ENCODE measurements around the gene NR1I3. TPM values are rescaled to one million over a fixed set of nuclear protein-coding genes. Genes with fewer than 3 reads are reported as not detected.

Gene NR1I3
- total RNA-seq, 2 experiments from 2014 or later, result not detected

DNA sequence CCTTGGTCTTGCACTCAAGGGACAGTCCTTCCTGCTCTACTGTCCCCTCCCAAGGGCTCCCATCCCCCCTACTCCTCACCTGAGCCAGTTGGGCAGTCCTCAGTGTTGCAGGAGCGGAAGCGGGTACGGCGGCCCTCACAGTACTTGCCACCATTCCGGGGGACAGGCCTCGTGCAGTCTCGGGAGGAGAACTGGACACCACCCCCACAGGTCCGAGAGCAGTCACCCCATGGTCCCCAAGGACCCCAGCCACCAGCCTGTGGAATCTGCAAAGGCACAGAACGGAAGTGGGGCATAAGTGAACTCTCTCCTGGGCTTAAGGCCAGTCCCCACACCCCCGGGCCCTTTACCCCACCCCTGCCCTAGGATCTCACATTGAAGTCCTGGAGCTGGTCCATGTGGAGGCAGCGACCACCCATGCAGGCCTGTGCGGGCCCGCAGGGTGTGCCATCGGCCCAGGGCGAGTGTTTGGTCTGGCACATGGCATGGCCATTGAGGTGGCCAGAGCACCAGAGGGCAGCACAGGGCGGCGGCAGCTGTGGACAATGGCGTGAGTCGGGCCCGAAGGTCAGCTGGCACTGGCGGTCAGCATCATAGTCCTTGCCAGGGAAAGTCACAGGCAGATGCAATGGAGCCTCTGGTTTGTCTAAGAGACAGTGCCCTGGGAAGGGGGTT lies 44.3 kb downstream of the NR1I3 start:
- ATAC-seq, result no peak

DNA sequence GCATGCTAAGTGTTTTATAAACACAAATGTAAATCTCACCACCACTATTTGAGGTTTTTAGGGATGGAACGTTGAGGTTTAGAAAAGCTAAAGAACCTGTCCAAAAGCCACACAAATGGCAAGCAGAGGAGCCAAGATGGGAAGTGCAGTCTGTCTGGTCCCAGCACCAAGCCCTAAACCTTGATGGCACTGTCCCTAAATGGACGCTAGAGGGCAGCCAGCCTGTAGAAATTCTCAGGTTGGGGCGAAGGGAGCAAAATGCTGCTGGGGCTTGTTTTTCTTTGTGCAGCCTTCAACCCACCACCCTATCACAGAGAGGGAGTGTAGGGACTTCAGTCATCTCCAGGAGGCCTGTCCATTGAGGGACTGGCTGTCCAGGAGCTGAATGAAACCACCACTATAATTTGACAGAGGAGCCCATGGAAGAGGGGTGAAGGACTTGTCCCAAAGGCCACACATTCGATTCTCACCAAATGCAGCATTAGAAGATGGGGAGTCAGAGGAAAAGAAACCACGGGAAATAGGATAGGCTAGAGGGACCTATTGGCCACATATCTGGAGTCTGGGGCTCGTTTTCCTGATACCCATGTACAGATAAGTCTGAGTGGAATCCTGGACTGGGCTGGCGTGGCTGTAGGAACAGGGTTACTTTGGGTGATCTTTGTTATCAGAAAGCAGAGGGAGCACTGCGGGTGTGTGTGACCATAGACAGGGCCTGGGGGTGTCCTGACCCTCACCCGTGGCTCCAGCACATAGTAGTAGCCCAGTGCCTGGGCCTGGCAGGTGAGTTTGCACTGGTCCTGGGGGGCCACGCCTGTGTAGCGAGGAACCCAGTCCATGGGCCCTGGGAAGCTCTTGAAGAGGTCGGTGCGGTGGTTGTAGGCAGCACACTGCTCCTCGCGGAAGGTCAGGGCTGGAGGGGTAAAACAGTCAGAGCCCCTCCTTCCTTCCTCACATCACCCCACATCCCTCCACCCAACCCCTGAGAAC lies 45.2 kb downstream of the NR1I3 start:
- H3K9me3 Mint-ChIP-seq (ENCODE audit: low read depth), result no peaks in the 10 kb centered on the region
- intact Hi-C loops (cut with DNase I, micrococcal nuclease), result loop anchor here (1.0 kb wide), 3 partner anchors 33 to 190 kb away; no protein-coding TSS in a partner anchor
- DNase-seq (peak; percentile 81), ATAC-seq (peak; percentile 96)
- H3K27me3 Mint-ChIP-seq, result no peaks in the 10 kb centered on the region
- no peaks in the 10 kb centered on the region for H3K36me3 Mint-ChIP-seq (ENCODE audit: low read depth)
- ChIA-PET POLR2A (interaction anchor here (1.3 kb wide), 1 partner anchor 10 kb away, joined by 4 read pairs; no protein-coding TSS in a partner anchor), CTCF (interaction anchor here (0.6 to 5.0 kb wide), 19 partner anchors 9 to 246 kb away, joined by 3 to 35 read pairs (median 5); partner anchors contain the start of genes NDUFS2, PPOX and TOMM40L)
- H3K4me3 Mint-ChIP-seq, result no peak overlapping the region
- H3K27ac Mint-ChIP-seq, result peak overlapping the region; percentile 74
- H3K4me1 Mint-ChIP-seq, result peaks cover 22% of the 10 kb centered on the region

More for the DNA sequence above, 44.3 kb downstream of the NR1I3 start:
- H3K9me3 Mint-ChIP-seq (ENCODE audit: low read depth), result no peaks in the 10 kb centered on the region
- H3K27ac Mint-ChIP-seq, result no peak overlapping the region
- ChIA-PET CTCF (interaction anchor here (1.2 to 5.0 kb wide), 7 partner anchors 9 to 189 kb away, joined by 3 to 35 read pairs (median 11); partner anchors contain the start of genes NDUFS2 and TOMM40L), POLR2A (interaction anchor here (1.3 kb wide), 1 partner anchor 9 kb away, joined by 4 read pairs; no protein-coding TSS in a partner anchor)
- DNase-seq, result no peak
- no peak overlapping the region for H3K4me3 Mint-ChIP-seq
- peaks cover 18% of the 10 kb centered on the region for H3K4me1 Mint-ChIP-seq
- H3K36me3 Mint-ChIP-seq (ENCODE audit: low read depth), result no peaks in the 10 kb centered on the region
- H3K27me3 Mint-ChIP-seq, result no peaks in the 10 kb centered on the region
- intact Hi-C loops (cut with DNase I, micrococcal nuclease), result no loop called here

DNA sequence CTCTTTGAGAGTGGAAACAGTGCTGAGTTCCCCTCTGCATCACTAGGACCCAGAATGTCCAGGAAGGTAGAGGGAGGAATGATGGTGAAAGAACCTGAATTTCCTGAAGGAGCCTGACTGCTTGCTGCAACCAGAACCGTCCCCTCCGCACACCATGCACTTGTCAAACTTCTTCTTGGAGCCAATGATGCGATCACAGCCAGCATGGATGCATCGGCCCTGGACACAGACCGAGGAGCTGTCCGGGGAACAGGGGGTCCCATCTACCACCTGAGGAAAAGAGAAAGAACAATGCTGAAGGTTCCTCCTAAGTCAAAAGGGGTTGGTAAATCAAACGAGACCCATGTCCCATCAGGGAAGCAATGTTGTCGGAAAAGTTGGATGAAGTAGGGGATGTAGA lies 46.0 kb downstream of the NR1I3 start:
- POLR2A ChIA-PET, result interaction anchor here (0.6 kb wide), 2 partner anchors 69 to 199 kb away, joined by 3 read pairs; no protein-coding TSS in a partner anchor
- no peak for ATAC-seq
- Mint-ChIP-seq H3K4me1 (peaks cover 30% of the 10 kb centered on the region), H3K27ac (no peak overlapping the region), H3K27me3 (no peaks in the 10 kb centered on the region), H3K9me3 (ENCODE audit: low read depth) (no peaks in the 10 kb centered on the region), H3K4me3 (no peak overlapping the region), H3K36me3 (ENCODE audit: low read depth) (no peaks in the 10 kb centered on the region)
- intact Hi-C loops (cut with DNase I, micrococcal nuclease), result loop anchor here (1.0 kb wide), 3 partner anchors 33 to 190 kb away; no protein-coding TSS in a partner anchor
- no peak for DNase-seq
- CTCF ChIA-PET, result interaction anchor here (0.6 to 5.0 kb wide), 19 partner anchors 10 to 246 kb away, joined by 3 to 35 read pairs (median 5); partner anchors contain the start of genes DEDD, NDUFS2, PPOX and TOMM40L

- intact Hi-C loops (cut with DNase I, micrococcal nuclease), result no loop called here
- Mint-ChIP-seq H3K9me3 (ENCODE audit: low read depth) (no peaks in the 10 kb centered on the region), H3K27ac (no peak overlapping the region), H3K36me3 (ENCODE audit: low read depth) (no peaks in the 10 kb centered on the region), H3K27me3 (no peaks in the 10 kb centered on the region), H3K4me3 (no peak overlapping the region), H3K4me1 (peaks cover 39% of the 10 kb centered on the region)
- ATAC-seq (no peak), DNase-seq (no peak)
- ChIA-PET CTCF (interaction anchor here (0.7 to 5.0 kb wide), 13 partner anchors 9 to 191 kb away, joined by 3 to 35 read pairs (median 5); partner anchors contain the start of genes DEDD, NDUFS2, PPOX and TOMM40L), POLR2A (interaction anchor here (0.6 kb wide), 1 partner anchor 200 kb away, joined by 3 read pairs; no protein-coding TSS in a partner anchor)
Observed at GRCh38 chr1:161190962-161191521, 47.0 kb downstream of the NR1I3 start.

DNA sequence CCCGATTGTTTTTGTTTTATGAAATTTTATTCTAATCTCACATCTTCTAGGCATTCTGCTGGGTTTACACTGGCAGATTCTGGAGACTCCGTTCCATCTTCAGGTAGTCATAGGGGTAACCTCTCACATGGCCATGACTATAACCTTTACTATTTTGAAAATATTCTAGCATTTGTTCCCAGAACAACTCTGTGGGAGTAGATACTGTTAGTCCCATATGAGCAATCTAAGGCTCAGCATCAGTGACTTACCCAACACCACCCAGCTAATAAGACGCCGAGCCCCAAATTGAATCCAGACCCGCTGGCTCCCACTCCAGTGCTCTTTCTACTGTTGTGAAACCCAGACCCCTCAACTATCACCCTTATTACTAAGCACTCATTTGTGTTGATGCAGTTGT lies 49.0 kb downstream of the NR1I3 start:
- Mint-ChIP-seq H3K4me1 (peaks cover 51% of the 10 kb centered on the region), H3K27ac (no peak overlapping the region), H3K9me3 (ENCODE audit: low read depth) (no peaks in the 10 kb centered on the region), H3K27me3 (no peaks in the 10 kb centered on the region), H3K36me3 (ENCODE audit: low read depth) (no peaks in the 10 kb centered on the region), H3K4me3 (no peak overlapping the region)
- ChIA-PET POLR2A (no interaction called here), CTCF (interaction anchor here (1.0 to 1.2 kb wide), 2 partner anchors 22 to 193 kb away, joined by 3 read pairs; no protein-coding TSS in a partner anchor)
- intact Hi-C loops (cut with DNase I, micrococcal nuclease), result no loop called here
- ATAC-seq, result no peak
- DNase-seq, result no peak

DNA sequence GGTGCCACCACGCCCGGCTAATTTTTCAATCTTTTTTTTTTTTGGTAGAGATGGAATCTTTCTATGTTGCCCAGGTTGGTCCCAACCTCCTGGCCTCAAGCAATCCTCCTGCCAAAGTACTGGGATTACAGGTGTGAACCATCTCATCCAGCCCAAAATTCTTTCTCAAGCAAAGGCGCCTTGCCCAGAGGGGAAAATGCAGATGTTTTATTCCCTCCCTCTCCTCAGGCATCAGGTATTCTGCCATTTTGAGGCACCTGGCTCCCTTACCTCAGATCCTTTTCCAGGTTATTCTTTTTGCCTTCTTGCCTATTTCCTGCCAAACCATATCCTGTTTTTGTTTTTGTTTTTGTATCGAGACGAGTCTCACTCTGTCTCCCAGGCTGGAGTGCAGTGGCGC lies 49.6 kb downstream of the NR1I3 start:
- intact Hi-C loops (cut with DNase I, micrococcal nuclease), result no loop called here

DNA sequence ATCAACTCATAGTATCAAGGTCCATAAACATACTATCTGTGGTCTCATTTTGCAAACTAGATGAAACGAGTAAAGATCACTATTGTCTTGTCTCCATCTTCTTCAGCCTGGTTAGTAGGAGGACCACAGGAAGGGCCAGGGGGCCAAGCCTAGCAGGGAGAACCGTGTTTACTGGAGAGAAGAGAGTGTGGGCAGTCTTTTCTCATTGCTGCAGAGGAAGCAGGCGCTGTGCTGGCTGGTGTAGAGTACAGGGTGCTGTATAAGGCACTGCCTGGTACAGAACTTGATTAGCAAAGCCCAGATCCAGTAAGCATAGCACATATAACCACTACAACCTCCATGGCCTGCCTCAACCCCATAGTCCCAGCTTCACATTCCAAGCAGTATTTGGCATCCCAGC lies 50.7 kb downstream of the NR1I3 start:
- H3K4me1 Mint-ChIP-seq, result peaks cover 61% of the 10 kb centered on the region
- POLR2A ChIA-PET, result no interaction called here
- CTCF ChIA-PET, result no interaction called here
- DNase-seq (no peak), ATAC-seq (no peak)
- H3K27me3 Mint-ChIP-seq, result no peaks in the 10 kb centered on the region
- no peaks in the 10 kb centered on the region for H3K36me3 Mint-ChIP-seq (ENCODE audit: low read depth)
- peak overlapping the region; percentile 90 for H3K27ac Mint-ChIP-seq
- no peak overlapping the region for H3K4me3 Mint-ChIP-seq
- intact Hi-C loops (cut with DNase I, micrococcal nuclease), result no loop called here
- no peaks in the 10 kb centered on the region for H3K9me3 Mint-ChIP-seq (ENCODE audit: low read depth)

More for the DNA sequence above, 49.6 kb downstream of the NR1I3 start:
- H3K36me3 Mint-ChIP-seq (ENCODE audit: low read depth), result no peaks in the 10 kb centered on the region
- no peaks in the 10 kb centered on the region for H3K9me3 Mint-ChIP-seq (ENCODE audit: low read depth)
- peaks cover 56% of the 10 kb centered on the region for H3K4me1 Mint-ChIP-seq
- no peaks in the 10 kb centered on the region for H3K27me3 Mint-ChIP-seq
- no peak for ATAC-seq
- no peak for DNase-seq
- CTCF ChIA-PET, result interaction anchor here (0.6 to 1.2 kb wide), 3 partner anchors 21 to 194 kb away, joined by 3 read pairs; partner anchors contain the start of gene PPOX
- POLR2A ChIA-PET, result no interaction called here
- H3K27ac Mint-ChIP-seq, result peak overlapping the region; percentile 78
- no peak overlapping the region for H3K4me3 Mint-ChIP-seq

DNA sequence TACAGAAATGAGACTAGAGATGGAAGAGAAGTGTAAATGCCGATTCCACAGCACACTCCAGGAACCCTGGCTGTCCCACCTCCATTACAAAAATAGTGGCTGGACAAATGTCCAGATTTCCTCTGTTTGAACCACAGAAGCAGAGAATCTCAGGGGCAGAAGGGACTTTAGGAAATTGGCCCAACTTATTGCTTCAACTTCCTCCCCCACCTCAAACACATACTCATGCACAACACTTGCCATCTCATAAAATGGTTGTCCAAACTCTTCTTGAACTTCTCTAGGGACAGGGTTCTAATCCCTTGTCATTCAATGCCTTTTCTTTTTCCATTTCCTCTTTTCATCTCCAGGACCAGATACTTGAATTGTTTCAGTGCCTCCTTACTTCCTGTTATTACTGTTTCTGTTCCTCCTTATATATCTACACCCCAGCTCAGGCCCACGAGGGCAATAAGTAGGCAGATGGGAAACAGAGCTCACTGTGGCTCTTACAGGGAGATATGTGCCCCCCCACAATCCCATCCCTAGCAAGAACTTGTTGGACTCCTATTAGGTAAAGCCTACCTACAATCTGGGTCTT lies 52.2 kb downstream of the NR1I3 start:
- ChIA-PET POLR2A (interaction anchor here (0.6 to 1.0 kb wide), 6 partner anchors 15 to 203 kb away, joined by 3 to 10 read pairs (median 3); partner anchors contain the start of genes PPOX and TOMM40L), CTCF (interaction anchor here (0.7 to 1.6 kb wide), 8 partner anchors 16 to 197 kb away, joined by 3 to 7 read pairs (median 4); partner anchors contain the start of genes NDUFS2 and PPOX)
- peaks cover 73% of the 10 kb centered on the region for H3K4me1 Mint-ChIP-seq
- no peaks in the 10 kb centered on the region for H3K27me3 Mint-ChIP-seq
- peak overlapping the region; percentile 50 for H3K4me3 Mint-ChIP-seq
- H3K9me3 Mint-ChIP-seq (ENCODE audit: low read depth), result no peaks in the 10 kb centered on the region
- peak overlapping the region; percentile 90 for H3K27ac Mint-ChIP-seq
- H3K36me3 Mint-ChIP-seq (ENCODE audit: low read depth), result no peaks in the 10 kb centered on the region
- no peak for DNase-seq
- ATAC-seq, result no peak
- intact Hi-C loops (cut with DNase I, micrococcal nuclease), result loop anchor here (1.0 to 2.0 kb wide), 2 partner anchors 16 to 17 kb away; partner anchors contain the start of gene NDUFS2 (in 2 of the 2)

DNA sequence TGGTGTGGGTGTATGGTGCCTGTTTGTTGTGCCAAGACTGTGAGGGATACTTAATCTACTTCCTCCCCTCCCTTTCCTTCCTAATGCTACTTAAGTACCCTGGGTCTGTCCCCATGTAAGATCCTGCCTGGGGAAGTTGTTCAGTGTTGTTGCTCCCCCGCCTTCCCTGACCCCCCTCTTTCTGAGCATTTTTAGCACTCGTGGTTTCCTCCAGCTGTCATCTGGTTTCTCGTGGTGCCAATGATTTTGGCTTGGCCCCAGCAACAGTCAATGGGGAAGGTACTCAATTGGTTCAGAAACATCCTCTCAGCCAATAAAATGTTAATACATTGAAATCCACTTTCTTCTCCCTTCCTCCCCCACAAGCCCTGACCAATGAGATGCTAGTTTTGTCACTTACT lies 52.7 kb downstream of the NR1I3 start:
- POLR2A ChIA-PET, result interaction anchor here (0.6 to 0.7 kb wide), 4 partner anchors 18 to 204 kb away, joined by 3 to 4 read pairs (median 3); partner anchors contain the start of gene PPOX
- DNase-seq (peak; percentile 86), ATAC-seq (peak; percentile 71)
- H3K36me3 Mint-ChIP-seq (ENCODE audit: low read depth), result no peaks in the 10 kb centered on the region
- intact Hi-C loops (cut with DNase I, micrococcal nuclease), result loop anchor here (1.0 to 2.0 kb wide), 2 partner anchors 17 to 18 kb away; partner anchors contain the start of gene NDUFS2 (in 2 of the 2)
- peak overlapping the region; percentile 50 for H3K4me3 Mint-ChIP-seq
- peak overlapping the region; percentile 90 for H3K27ac Mint-ChIP-seq
- H3K27me3 Mint-ChIP-seq, result no peaks in the 10 kb centered on the region
- peaks cover 79% of the 10 kb centered on the region for H3K4me1 Mint-ChIP-seq
- CTCF ChIA-PET, result interaction anchor here (0.6 to 1.6 kb wide), 5 partner anchors 17 to 545 kb away, joined by 3 to 7 read pairs (median 4); partner anchors contain the start of genes NDUFS2 and PPOX
- H3K9me3 Mint-ChIP-seq (ENCODE audit: low read depth), result no peaks in the 10 kb centered on the region

DNA sequence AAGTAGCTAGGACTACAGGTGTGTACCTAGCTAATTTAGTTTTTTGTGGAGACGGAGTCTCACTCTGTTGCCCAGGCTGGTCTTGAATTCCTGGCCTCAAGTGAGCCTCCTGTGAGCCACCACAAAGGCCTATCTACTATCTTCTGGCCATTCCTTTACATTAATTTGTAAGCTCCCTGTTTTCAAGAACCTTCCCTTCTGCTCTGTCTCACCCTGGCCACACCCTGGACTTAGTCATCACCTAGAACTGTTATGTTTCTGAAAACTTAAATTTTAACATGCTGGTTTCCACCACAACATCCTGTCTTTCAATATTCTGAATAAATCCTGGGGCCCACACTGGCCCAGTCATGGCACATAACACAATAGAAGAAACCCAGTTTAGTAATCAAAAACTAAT lies 55.8 kb downstream of the NR1I3 start:
- ATAC-seq, result peak; percentile 68
- H3K4me3 Mint-ChIP-seq, result peak overlapping the region; percentile 40
- no peaks in the 10 kb centered on the region for H3K9me3 Mint-ChIP-seq (ENCODE audit: low read depth)
- CTCF ChIA-PET, result interaction anchor here (0.6 to 4.4 kb wide), 18 partner anchors 10 to 665 kb away, joined by 3 to 33 read pairs (median 4); partner anchors contain the start of genes NDUFS2, PPOX and TOMM40L
- H3K4me1 Mint-ChIP-seq, result peaks cover 76% of the 10 kb centered on the region
- H3K36me3 Mint-ChIP-seq (ENCODE audit: low read depth), result no peaks in the 10 kb centered on the region
- H3K27me3 Mint-ChIP-seq, result no peaks in the 10 kb centered on the region
- H3K27ac Mint-ChIP-seq, result peak overlapping the region; percentile 97
- intact Hi-C loops (cut with DNase I, micrococcal nuclease), result loop anchor here in 1 of 2 experiments (1.0 to 5.0 kb wide), 2 partner anchors 16 to 205 kb away; partner anchors contain the start of gene PPOX
- DNase-seq, result peak; percentile 79
- POLR2A ChIA-PET, result interaction anchor here (0.6 to 1.8 kb wide), 10 partner anchors 12 to 84 kb away, joined by 3 to 13 read pairs (median 4); partner anchors contain the start of genes APOA2, DEDD, NDUFS2 and PPOX

All from activated CD4-positive, alpha-beta T cell treated with anti-CD3 and anti-CD28 coated beads for 36 hours (primary cell).